ENCODE results near the gene XPR1.

GRCh38 chr1:180862305-180862704 lies 230.5 kb downstream of the XPR1 start:
- TF ChIP-seq EZH2 (IDR thresholded peaks at IDR 0.05; ENCODE audit: borderline replicate concordance, low read depth, low read length, severe bottlenecking), result no peak
- no peak for TF ChIP-seq CTCF (IDR thresholded peaks at IDR 0.05; ENCODE audit: extremely low read depth in 1 of 2, insufficient read depth in 1 of 2, low read depth in 1 of 2, low read length in 2 of 2)
- TF ChIP-seq POLR2A (IDR thresholded peaks at IDR 0.05; ENCODE audit: low read depth, low read length), result no peak
- no peak for TF ChIP-seq FOS (IDR thresholded peaks at IDR 0.05; ENCODE audit: borderline replicate concordance, insufficient read depth, low read length)
- TF ChIP-seq GATA2 (IDR thresholded peaks at IDR 0.05; ENCODE audit: insufficient read depth, insufficient read length, low read depth, low read length), result no peak

Measured in endothelial cell of umbilical vein (primary cell).